Smooth muscle cell (in vitro differentiated cells): ENCODE measurements around the gene ACER2. TPM values are rescaled to one million over a fixed set of nuclear protein-coding genes. Genes with fewer than 3 reads are reported as not detected.

ENCODE experiments used
- DNase-seq: peaks from one replicate; lab custom pipeline; 2025; ENCODE audit not compliant: unreplicated experiment; lab: John Stamatoyannopoulos, UW
- H2AFZ ChIP-seq: fragments of 200-600 bp; sonication (generic); 2 replicates; pipeline ENCODE4 v1.6.0; 2016; ENCODE audit warnings: antibody characterized with exemption, low read depth, mild to moderate bottlenecking
- H3F3A ChIP-seq: fragments of 200-600 bp; sonication (generic); 2 replicates; pipeline ENCODE4 v1.6.0; 2017; ENCODE audit warnings: antibody characterized with exemption, low read depth
- H3K27ac ChIP-seq: fragments of 200-600 bp; sonication (generic); 2 replicates; pipeline ENCODE4 v1.5.1; 2016; ENCODE audit warnings: low read depth, mild to moderate bottlenecking
- H3K27me3 ChIP-seq: fragments of 200-600 bp; sonication (generic); 2 replicates; pipeline ENCODE4 v1.6.1; 2016; ENCODE audit warnings: low read depth, mild to moderate bottlenecking
- H3K36me3 ChIP-seq: fragments of 200-600 bp; sonication (generic); 2 replicates; pipeline ENCODE4 v1.5.1; 2016; ENCODE audit warnings: low read depth
- H3K4me1 ChIP-seq: fragments of 200-600 bp; sonication (generic); 2 replicates; pipeline ENCODE4 v1.5.1; 2016; ENCODE audit warnings: low read depth
- H3K4me2 ChIP-seq: fragments of 200-600 bp; sonication (generic); 2 replicates; pipeline ENCODE4 v1.6.0; 2016; ENCODE audit warnings: mild to moderate bottlenecking
- H3K4me3 ChIP-seq: fragments of 200-600 bp; sonication (generic); 2 replicates; pipeline ENCODE4 v1.5.1; 2016; ENCODE audit warnings: mild to moderate bottlenecking
- H3K79me2 ChIP-seq: fragments of 200-600 bp; sonication (generic); 2 replicates; pipeline ENCODE4 v1.6.0; 2016; ENCODE audit warnings: low read depth, mild to moderate bottlenecking
- H3K9ac ChIP-seq: fragments of 200-600 bp; sonication (generic); 2 replicates; pipeline ENCODE4 v1.6.0; 2016; ENCODE audit warnings: low read depth
- H3K9me3 ChIP-seq: fragments of 200-600 bp; sonication (generic); replicated peaks from 2 replicates; pipeline ENCODE4 v1.5.1; 2016; ENCODE audit warnings: low read depth
- H4K20me1 ChIP-seq: fragments of 200-600 bp; sonication (generic); 2 replicates; pipeline ENCODE4 v1.6.0; 2016; ENCODE audit warnings: low read depth
- CTCF ChIP-seq: fragments of 200-600 bp; sonication (generic); IDR thresholded peaks from 2 replicates; pipeline ENCODE4 v1.5.1; 2017; ENCODE audit warnings: borderline replicate concordance, mild to moderate bottlenecking, antibody characterized with exemption; ENCODE audit not compliant: insufficient read depth, poor library complexity, severe bottlenecking
- WGBS: methylation state at CpG from one replicate; pipeline ENCODE4 v1.1.7; 2016; ENCODE audit warnings: low lambda C conversion rate; 5-methylcytosine and 5-hydroxymethylcytosine counted together
- polyA plus RNA-seq: library from polyadenylated mRNA; unstranded; fragments of >200 nt; fragmentation: Nextera tagmentation; extraction: Ambion mirVana; gene quantifications from 2 replicates; pipeline ENCODE4 v1.2.1, GENCODE V29; 2016
- total RNA-seq: library from RNA; depleted of rRNA; stranded (reverse); fragments of >200 nt; gene quantifications from 2 replicates; pipeline ENCODE4 v1.2.3, GENCODE V29; 2014

Gene ACER2
- total and polyA plus RNA-seq, 2 experiments from 2014 or later = 0.49 to 4.2 TPM

GRCh38 chr9:19416143-19416542, 7.3 kb downstream of the ACER2 start:
- no peak for DNase-seq

GRCh38 chr9:19420877-19421276, 12.1 kb downstream of the ACER2 start:
- Histone ChIP-seq H3K4me2 (no peak overlapping the region), H3K9me3 (no peaks in the 10 kb centered on the region), H3K4me3 (no peak overlapping the region), H2AFZ (no peak overlapping the region), H4K20me1 (no peaks in the 10 kb centered on the region), H3K36me3 (no peaks in the 10 kb centered on the region), H3K79me2 (no peaks in the 10 kb centered on the region), H3K9ac (no peak overlapping the region), H3F3A (peaks cover 3% of the 10 kb centered on the region), H3K27ac (no peak overlapping the region), H3K27me3 (no peaks in the 10 kb centered on the region), H3K4me1 (peaks cover 4% of the 10 kb centered on the region)
- no peak for DNase-seq
- 90% methylated on average over 1 of the region's 1 CpG for WGBS
- TF ChIP-seq CTCF = no peak

More at GRCh38 chr9:19416143-19416542, 7.3 kb downstream of the ACER2 start:
- H3K27ac ChIP-seq = no peak overlapping the region
- H3F3A ChIP-seq = no peaks in the 10 kb centered on the region
- H2AFZ ChIP-seq = no peak overlapping the region
- H3K36me3 ChIP-seq = no peaks in the 10 kb centered on the region
- no peak for TF ChIP-seq CTCF
- no peaks in the 10 kb centered on the region for H4K20me1 ChIP-seq
- no peaks in the 10 kb centered on the region for H3K4me1 ChIP-seq
- H3K79me2 ChIP-seq = no peaks in the 10 kb centered on the region
- H3K9me3 ChIP-seq = no peaks in the 10 kb centered on the region
- no peak overlapping the region for H3K4me3 ChIP-seq
- no peak overlapping the region for H3K9ac ChIP-seq
- H3K27me3 ChIP-seq = no peaks in the 10 kb centered on the region
- 64% methylated on average over 2 of the region's 2 CpGs for WGBS
- no peak overlapping the region for H3K4me2 ChIP-seq

- no peak for TF ChIP-seq CTCF
- WGBS = 74% methylated on average over 3 of the region's 3 CpGs
- H3K4me1 ChIP-seq = peaks cover 4% of the 10 kb centered on the region
Observed at GRCh38 chr9:19423163-19423562, 14.4 kb downstream of the ACER2 start.

GRCh38 chr9:19424176-19424779, 15.5 kb downstream of the ACER2 start:
- H3K9me3 ChIP-seq = no peaks in the 10 kb centered on the region
- TF ChIP-seq CTCF = no peak
- peaks cover 3% of the 10 kb centered on the region for H3F3A ChIP-seq
- no peaks in the 10 kb centered on the region for H4K20me1 ChIP-seq
- H3K4me3 ChIP-seq = no peak overlapping the region
- no peaks in the 10 kb centered on the region for H3K79me2 ChIP-seq
- WGBS = 35% methylated on average over 3 of the region's 3 CpGs
- H3K4me2 ChIP-seq = no peak overlapping the region
- no peak for DNase-seq
- no peak overlapping the region for H2AFZ ChIP-seq
- no peaks in the 10 kb centered on the region for H3K36me3 ChIP-seq
- peaks cover 4% of the 10 kb centered on the region for H3K4me1 ChIP-seq
- H3K9ac ChIP-seq = no peak overlapping the region
- no peaks in the 10 kb centered on the region for H3K27me3 ChIP-seq
- no peak overlapping the region for H3K27ac ChIP-seq

More at GRCh38 chr9:19423163-19423562, 14.4 kb downstream of the ACER2 start:
- Histone ChIP-seq H3K27me3 (no peaks in the 10 kb centered on the region), H3F3A (peaks cover 3% of the 10 kb centered on the region), H3K4me3 (no peak overlapping the region), H3K9ac (no peak overlapping the region), H2AFZ (no peak overlapping the region), H3K4me2 (no peak overlapping the region), H3K79me2 (no peaks in the 10 kb centered on the region), H3K27ac (no peak overlapping the region), H3K9me3 (no peaks in the 10 kb centered on the region), H4K20me1 (no peaks in the 10 kb centered on the region), H3K36me3 (no peaks in the 10 kb centered on the region)
- no peak for DNase-seq
